ENCODE measurements around the gene CACNG7.

- TF ChIP-seq CTCF (conservative IDR thresholded peaks at IDR 0.05; ENCODE audit: low read depth, low read length): no peak
- no peak for TF ChIP-seq EZH2 (IDR thresholded peaks at IDR 0.05; ENCODE audit: low read length, unreplicated experiment)
These were observed 36.4 kb downstream of the CACNG7 start for GRCh38 chr19:53945441-53945840.

Data from PC-3 (cell line).